Loucy (cell line): Measurements from ENCODE around the gene IL1RAPL2.

Experiments used
- H2AFZ ChIP-seq: fragments of 200-600 bp; sonication (generic); 2 replicates; pipeline ENCODE4 v1.6.0; 2016; ENCODE audit warnings: antibody characterized with exemption, mild to moderate bottlenecking, low read length, moderate library complexity
- H3F3A ChIP-seq: fragments of 200-600 bp; 2 replicates; pipeline ENCODE4 v1.6.0; 2016; ENCODE audit warnings: antibody characterized with exemption, low read depth, mild to moderate bottlenecking
- H3K27me3 ChIP-seq: fragments of 200-600 bp; sonication (generic); 2 replicates; pipeline ENCODE4 v1.6.1; 2014; ENCODE audit warnings: low read length, mild to moderate bottlenecking; ENCODE audit not compliant: insufficient read depth, poor library complexity, severe bottlenecking
- H3K36me3 ChIP-seq: fragments of 200-600 bp; sonication (generic); 2 replicates; pipeline ENCODE4 v1.6.1; 2016; ENCODE audit warnings: low read length; ENCODE audit not compliant: insufficient read depth
- H3K4me1 ChIP-seq: fragments of 200-600 bp; sonication (generic); 2 replicates; pipeline ENCODE4 v1.5.1; 2014; ENCODE audit warnings: low read length, mild to moderate bottlenecking; ENCODE audit not compliant: insufficient read depth, poor library complexity, severe bottlenecking
- H3K4me2 ChIP-seq: fragments of 200-600 bp; sonication (generic); 2 replicates; pipeline ENCODE4 v1.6.0; 2014; ENCODE audit warnings: antibody characterized with exemption, low read length, low read depth, mild to moderate bottlenecking; ENCODE audit not compliant: poor library complexity, severe bottlenecking
- H3K4me3 ChIP-seq: fragments of 200-600 bp; sonication (generic); 2 replicates; pipeline ENCODE4 v1.5.1; 2014; ENCODE audit warnings: low read length, mild to moderate bottlenecking, mixed read lengths; ENCODE audit not compliant: poor library complexity, severe bottlenecking
- H3K79me2 ChIP-seq: fragments of 200-600 bp; sonication (generic); 2 replicates; pipeline ENCODE4 v1.6.1; 2014; ENCODE audit warnings: low read length; ENCODE audit not compliant: insufficient read depth
- H3K9ac ChIP-seq: fragments of 200-600 bp; sonication (generic); 2 replicates; pipeline ENCODE4 v1.6.0; 2014; ENCODE audit warnings: mild to moderate bottlenecking, low read depth, low read length, moderate library complexity; ENCODE audit not compliant: poor library complexity, severe bottlenecking
- H3K9me2 ChIP-seq: fragments of 200-600 bp; sonication (generic); replicated peaks from 2 replicates; pipeline ENCODE4 v1.6.1; 2016; ENCODE audit warnings: low read depth, low read length, mixed read lengths
- H3K9me3 ChIP-seq: fragments of 200-600 bp; sonication (generic); 2 replicates; pipeline ENCODE4 v1.6.1; 2014; ENCODE audit warnings: mild to moderate bottlenecking, antibody characterized with exemption, low read length, low read depth; ENCODE audit not compliant: insufficient read depth
- H4K20me1 ChIP-seq: fragments of 200-600 bp; sonication (generic); 2 replicates; pipeline ENCODE4 v1.6.0; 2014; ENCODE audit warnings: antibody characterized with exemption, low read length, mild to moderate bottlenecking; ENCODE audit not compliant: insufficient read depth, poor library complexity, severe bottlenecking
- CTCF ChIP-seq: fragments of 200-600 bp; sonication (generic); conservative IDR thresholded peaks from 2 replicates; pipeline ENCODE4 v1.5.1; 2014; ENCODE audit warnings: mild to moderate bottlenecking, antibody characterized with exemption, low read length
- EZH2phosphoT487 ChIP-seq: fragments of 200-600 bp; IDR thresholded peaks from 2 replicates; pipeline ENCODE4 v1.6.1; 2018; ENCODE audit warnings: antibody characterized with exemption, mild to moderate bottlenecking, moderate library complexity, borderline replicate concordance

The IL1RAPL2 gene

GRCh38 chrX:105650577-105650976 lies 1084.6 kb downstream of the IL1RAPL2 start:
- Histone ChIP-seq H3K27me3 (no peaks in the 10 kb centered on the region), H3K9me2 (no peaks in the 10 kb centered on the region), H3F3A (no peaks in the 10 kb centered on the region), H3K79me2 (no peaks in the 10 kb centered on the region), H3K36me3 (no peaks in the 10 kb centered on the region), H2AFZ (no peak overlapping the region), H4K20me1 (no peaks in the 10 kb centered on the region), H3K4me1 (no peaks in the 10 kb centered on the region), H3K4me3 (no peak overlapping the region), H3K9me3 (no peaks in the 10 kb centered on the region), H3K4me2 (no peak overlapping the region), H3K9ac (no peak overlapping the region)
- TF ChIP-seq EZH2phosphoT487 = no peak
- no peak for TF ChIP-seq CTCF

- TF ChIP-seq EZH2phosphoT487 (no peak), CTCF (no peak)
- H3K36me3 ChIP-seq = no peaks in the 10 kb centered on the region
- H3K9me3 ChIP-seq = no peaks in the 10 kb centered on the region
- H3K79me2 ChIP-seq = no peaks in the 10 kb centered on the region
- no peak overlapping the region for H3K9ac ChIP-seq
- H3K9me2 ChIP-seq = no peaks in the 10 kb centered on the region
- H3K4me2 ChIP-seq = no peak overlapping the region
- no peaks in the 10 kb centered on the region for H3K27me3 ChIP-seq
- H3K4me3 ChIP-seq = no peak overlapping the region
- H3K4me1 ChIP-seq = no peaks in the 10 kb centered on the region
- no peaks in the 10 kb centered on the region for H3F3A ChIP-seq
- H2AFZ ChIP-seq = no peak overlapping the region
- no peaks in the 10 kb centered on the region for H4K20me1 ChIP-seq
Measured at GRCh38 chrX:105650986-105651385, 1085.0 kb downstream of the IL1RAPL2 start.

GRCh38 chrX:105653891-105654290 lies 1087.9 kb downstream of the IL1RAPL2 start:
- Histone ChIP-seq H4K20me1 (no peaks in the 10 kb centered on the region), H3K9me3 (no peaks in the 10 kb centered on the region), H3K9ac (no peak overlapping the region), H3F3A (no peaks in the 10 kb centered on the region), H2AFZ (no peak overlapping the region), H3K36me3 (no peaks in the 10 kb centered on the region), H3K9me2 (no peaks in the 10 kb centered on the region), H3K27me3 (no peaks in the 10 kb centered on the region), H3K79me2 (no peaks in the 10 kb centered on the region), H3K4me2 (no peak overlapping the region), H3K4me1 (no peaks in the 10 kb centered on the region), H3K4me3 (no peak overlapping the region)
- TF ChIP-seq CTCF (no peak), EZH2phosphoT487 (no peak)
